HG03097 (cell line): ENCODE data around the gene RORC.

Experiments
- ATAC-seq: cut with Tn5 transposase; IDR thresholded peaks from one replicate; pipeline ENCODE4 v1.9.1; 2021; ENCODE audit not compliant: unreplicated experiment, low FRiP score

The RORC gene

GRCh38 chr1:151849871-151850270 lies 18.3 kb upstream of the RORC start:
- no peak for ATAC-seq

- no peak for ATAC-seq
Observed at GRCh38 chr1:151849126-151849525, 17.5 kb upstream of the RORC start.

GRCh38 chr1:151847867-151848596 lies 16.4 kb upstream of the RORC start:
- no peak for ATAC-seq

GRCh38 chr1:151846686-151847237 lies 15.2 kb upstream of the RORC start:
- ATAC-seq = no peak

- no peak for ATAC-seq
Observed at GRCh38 chr1:151846062-151846568, 14.5 kb upstream of the RORC start.

GRCh38 chr1:151843398-151843797 lies 11.8 kb upstream of the RORC start:
- no peak for ATAC-seq

- ATAC-seq = no peak
Observed at GRCh38 chr1:151841141-151841540, 9.5 kb upstream of the RORC start.

- ATAC-seq = no peak
Observed at GRCh38 chr1:151840421-151840820, 8.8 kb upstream of the RORC start.

GRCh38 chr1:151839457-151840403 lies 8.1 kb upstream of the RORC start, which contains the start of gene C2CD4D:
TSS of gene C2CD4D (minus strand) at chr1:151839820. CDS start at chr1:151838989, 831 bp downstream.
- no peak for ATAC-seq

- ATAC-seq = no peak
Observed at GRCh38 chr1:151839082-151839412, 7.4 kb upstream of the RORC start.

GRCh38 chr1:151838222-151839081 lies 6.8 kb upstream of the RORC start:
- no peak for ATAC-seq

- ATAC-seq = no peak
Observed at GRCh38 chr1:151837884-151838221, 6.3 kb upstream of the RORC start.

- no peak for ATAC-seq
Observed at GRCh38 chr1:151837197-151837596, 5.6 kb upstream of the RORC start.

GRCh38 chr1:151835596-151835995 lies 4.0 kb upstream of the RORC start:
- ATAC-seq = no peak

GRCh38 chr1:151834239-151834638 lies 2.6 kb upstream of the RORC start:
- ATAC-seq = no peak

- ATAC-seq = no peak
Observed at GRCh38 chr1:151833172-151833900, 1.7 kb upstream of the RORC start.

- no peak for ATAC-seq
Observed at GRCh38 chr1:151832318-151832980, 847 bp upstream of the RORC start.

GRCh38 chr1:151831256-151831591 lies 378 bp downstream of the RORC start:
- no peak for ATAC-seq

- ATAC-seq = no peak
Observed at GRCh38 chr1:151830055-151830454, 1.5 kb downstream of the RORC start.
